Fibroblast of peridontal ligament (primary cell): ENCODE results near the gene SLX9.
"Not testable (repeated sequence)": the region's sequence is repeated elsewhere in the genome, so short reads cannot be mapped to it uniquely, and the experiment has no call there.

Experiments
- DNase-seq: peaks from one replicate; pipeline ENCODE4 v3.0.0-alpha.2; 2010; ENCODE audit errors: extremely low read depth

Gene SLX9

DNA sequence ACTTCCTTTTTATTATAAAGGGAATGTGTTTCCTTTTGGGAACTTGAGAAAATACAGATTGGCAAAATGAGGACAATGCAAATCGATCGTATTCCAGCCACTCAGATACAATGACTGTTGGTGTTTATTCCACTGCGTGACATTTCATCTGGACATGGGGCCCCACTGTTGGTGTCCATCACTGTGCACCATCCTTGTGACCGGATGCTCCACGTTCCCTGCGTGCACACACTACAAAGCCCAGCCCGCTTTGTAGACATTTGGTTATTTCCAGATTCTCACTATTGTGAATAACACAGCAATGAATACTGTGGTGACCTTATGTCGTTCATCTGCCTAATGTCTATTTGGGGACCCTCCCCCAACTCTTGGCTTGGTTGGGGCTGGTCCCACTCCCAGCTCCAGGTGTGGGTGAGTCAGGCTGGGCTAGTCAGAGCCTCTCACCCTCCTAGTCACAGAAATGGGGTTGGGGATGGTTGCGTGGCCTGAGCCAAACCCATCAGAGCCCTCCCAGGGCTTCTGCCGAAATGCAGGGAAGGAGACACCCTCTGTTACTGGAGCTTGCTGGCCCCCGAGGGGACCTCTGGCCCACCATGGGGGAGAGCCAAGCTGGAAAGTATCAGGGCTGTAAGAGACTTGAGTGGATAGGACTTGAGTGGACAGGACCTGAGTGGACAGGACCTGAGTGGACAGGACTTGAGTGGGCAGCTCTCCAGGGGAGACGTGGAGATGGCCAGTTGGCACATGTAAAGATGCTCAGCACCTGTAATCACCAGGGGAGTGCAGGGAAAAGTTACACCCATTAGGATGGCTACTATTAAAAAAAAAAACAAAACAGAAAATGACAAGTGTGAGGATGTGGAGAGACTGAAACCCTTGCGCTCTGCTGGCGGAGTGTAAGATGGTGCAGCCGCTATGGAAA, 77.5 kb downstream of the SLX9 start:
- DNase-seq: no peak

DNA sequence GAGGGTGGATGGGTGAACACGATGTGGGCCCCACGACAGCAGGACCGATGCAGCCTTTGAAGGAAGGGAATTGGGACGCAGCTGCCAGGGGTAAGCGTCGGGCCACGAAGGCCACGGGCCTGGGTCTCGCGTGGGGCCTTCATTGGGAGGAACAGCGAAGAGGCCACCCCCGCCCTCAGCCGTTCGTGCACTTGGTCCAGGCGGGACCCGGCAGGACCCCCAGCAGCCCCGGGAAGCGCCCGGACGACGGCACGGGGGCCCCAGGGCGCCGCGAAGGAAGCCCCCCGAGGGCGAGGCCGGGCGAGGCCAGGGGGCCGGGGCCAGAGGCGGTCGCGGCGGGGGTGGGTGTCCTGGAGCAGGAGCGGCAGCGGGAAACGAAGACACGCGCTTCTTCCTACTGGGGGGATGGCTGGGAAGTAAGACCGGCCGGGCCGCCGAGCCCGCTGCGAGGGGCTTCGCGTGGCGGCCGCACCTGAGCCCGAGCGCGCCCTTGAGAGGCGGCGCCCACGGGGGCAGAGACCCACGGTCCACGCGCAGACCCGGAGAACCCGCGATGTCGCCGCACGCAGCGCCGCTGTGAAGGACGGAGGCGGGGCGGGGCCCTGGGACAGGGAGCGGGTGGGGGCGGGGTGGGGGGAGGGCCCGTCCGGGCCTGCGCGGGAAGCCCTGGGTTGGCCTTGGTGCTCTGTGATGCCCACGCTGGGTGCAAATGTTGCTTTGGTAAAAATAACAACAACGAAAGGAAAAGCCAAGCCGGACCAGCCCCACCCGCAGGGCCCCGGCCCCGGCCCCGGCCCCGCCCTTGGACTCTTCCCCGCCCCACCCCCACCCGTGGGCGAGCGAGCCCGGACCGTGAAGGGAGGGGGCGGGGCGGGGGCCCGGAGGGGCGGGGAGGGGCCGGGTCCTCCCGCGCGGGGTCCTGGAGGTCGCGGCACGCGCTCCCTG, 78.6 kb downstream of the SLX9 start:
- no peak for DNase-seq

DNA sequence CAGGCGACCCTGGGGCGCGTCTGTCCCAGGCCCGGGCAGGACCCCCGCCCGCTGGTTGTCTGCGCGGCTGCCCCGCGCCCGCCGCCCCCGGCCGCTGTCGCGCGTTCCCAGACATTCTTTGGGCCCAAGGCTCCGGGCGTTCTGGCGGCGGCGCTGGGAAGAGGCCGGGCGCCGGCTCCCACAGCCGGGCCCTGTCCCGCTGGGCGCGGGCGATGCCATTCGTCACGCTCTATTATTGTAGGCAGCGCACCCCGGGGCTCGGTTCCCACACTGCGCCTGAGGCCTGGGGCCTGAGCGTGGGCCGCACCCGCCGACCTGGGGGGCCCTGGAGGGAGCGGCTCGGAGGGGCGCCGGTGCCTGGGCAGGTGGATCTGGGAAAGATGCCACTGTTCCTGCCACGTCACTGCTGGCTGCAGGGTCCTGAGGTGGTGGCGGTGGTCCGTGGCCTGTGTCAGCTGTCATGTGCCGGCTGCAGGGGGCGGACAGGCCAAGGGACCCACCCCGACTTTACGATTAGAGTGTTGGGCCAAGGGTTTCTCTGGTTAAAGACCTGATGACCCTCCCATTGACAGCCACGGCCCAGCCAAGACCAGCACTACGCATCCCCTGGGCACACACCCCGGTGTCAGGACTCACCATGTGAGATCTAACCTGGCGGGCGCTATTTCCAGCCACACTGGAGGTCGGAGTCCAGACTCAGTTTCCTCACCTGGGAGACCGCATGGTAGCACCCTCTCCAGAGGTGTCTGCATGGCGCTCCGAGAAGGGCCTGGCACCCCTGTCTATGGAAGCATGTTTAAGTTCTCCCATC, 79.5 kb downstream of the SLX9 start:
- no peak for DNase-seq

DNA sequence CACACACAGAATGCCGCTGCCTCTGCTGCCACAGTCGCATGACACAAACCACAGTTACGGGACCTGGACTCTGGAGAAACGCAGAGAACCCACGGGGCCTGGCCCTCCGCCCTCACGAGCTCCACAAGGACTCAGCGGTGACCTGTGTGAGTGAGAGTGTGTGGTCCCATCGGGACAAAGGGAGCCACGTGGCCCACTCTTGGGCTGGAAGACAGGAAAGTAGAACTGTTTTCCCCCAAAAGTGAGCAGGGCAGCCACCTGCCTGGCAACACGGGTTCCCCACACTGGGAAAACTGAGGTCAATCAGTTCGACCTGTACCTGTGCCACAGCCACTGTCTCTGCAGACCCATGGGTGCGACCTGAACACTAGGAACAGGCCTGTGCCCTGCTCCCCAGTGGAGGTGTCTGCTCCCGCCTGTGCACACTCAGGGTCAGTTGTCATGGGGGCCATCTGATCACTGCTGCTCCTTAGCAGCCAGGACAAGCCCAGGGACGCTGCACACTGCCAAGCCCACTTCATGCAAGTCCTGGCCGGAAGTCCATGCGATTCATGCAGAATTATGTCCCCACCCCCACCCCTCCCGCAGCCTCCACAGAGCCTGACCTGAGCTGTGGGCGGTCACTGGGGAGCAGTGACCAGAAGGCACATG, 80.2 kb downstream of the SLX9 start:
- DNase-seq: no peak

DNA sequence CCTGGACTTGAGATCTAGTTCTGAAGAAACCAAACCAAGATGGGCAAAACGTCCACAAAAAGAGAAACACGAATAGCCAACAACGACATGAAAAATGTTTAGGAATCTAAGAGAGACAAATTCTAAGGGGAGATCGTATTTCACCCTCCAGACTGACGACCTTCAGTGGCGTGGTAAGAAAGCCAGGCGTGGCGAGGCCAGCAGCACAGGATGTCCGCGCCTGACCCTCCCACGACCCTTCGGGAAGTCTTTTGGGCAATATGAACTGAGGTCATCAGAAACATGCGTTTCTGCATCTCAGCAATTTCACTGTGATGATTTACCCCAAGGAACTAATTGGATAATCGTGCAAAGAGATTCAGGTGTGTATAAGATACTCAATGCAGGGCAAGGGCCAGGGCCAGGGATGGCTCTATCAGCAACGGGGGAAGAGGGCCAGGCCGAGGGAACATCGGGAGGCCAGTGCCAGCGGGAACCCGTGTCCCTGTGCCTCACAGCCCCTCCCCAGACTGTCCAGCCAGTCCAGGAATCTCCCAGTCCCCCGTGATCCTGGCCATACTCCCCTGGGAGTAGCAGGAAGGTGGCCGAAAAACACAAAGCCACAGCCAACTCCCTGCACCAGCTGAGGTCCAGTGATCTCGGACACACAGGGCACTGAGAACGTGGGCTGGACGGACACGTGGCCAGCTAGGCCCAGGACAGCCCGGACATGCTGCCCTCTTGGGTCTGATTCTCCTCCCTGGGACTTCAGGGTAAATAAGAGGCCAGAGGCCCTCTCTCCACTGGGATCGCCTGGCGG, 81.0 kb downstream of the SLX9 start:
- no peak for DNase-seq

DNA sequence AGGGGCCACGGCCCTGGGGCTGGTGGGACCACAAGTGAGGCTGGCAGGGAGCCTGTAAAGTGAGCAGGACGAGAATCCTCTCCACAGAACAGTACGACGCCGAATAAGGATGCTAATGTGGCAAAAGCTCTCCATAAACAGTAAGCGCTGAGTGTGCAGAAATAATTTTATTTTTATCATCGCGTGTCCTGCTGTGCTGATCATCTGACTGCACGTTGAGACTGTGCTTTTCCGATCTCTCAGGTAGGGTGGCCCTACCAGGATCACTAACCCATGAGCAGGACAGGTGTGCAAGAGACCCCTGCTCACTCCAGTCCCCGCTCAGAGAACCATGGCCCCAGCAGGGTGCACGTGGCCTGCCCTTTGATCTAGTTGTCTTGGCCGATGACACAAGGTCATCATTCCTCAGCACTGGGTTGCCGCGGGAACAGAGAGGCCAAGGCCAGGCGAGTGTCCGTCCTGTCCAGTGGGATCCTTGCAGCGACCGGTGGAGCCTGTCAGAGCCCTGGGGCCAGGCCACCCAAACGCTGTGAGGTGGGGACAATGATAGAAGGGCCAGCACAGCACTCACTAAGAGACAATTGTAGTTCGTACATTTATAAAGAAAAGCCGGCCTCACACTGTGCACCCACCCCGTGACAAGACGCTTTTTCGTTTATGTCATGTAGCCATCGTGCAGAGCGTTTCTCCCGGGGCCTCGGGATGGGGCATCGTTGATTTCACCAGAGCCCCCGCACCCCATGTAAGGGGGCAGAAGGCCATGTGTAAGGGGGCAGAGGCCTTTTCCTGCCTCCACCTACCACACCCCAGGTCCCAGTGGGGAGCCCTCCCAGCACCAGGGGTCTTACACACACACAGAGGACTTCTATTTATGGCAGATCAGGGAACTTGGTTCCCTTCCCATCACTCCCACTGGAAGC, 81.9 kb downstream of the SLX9 start:
- DNase-seq: no peak

DNA sequence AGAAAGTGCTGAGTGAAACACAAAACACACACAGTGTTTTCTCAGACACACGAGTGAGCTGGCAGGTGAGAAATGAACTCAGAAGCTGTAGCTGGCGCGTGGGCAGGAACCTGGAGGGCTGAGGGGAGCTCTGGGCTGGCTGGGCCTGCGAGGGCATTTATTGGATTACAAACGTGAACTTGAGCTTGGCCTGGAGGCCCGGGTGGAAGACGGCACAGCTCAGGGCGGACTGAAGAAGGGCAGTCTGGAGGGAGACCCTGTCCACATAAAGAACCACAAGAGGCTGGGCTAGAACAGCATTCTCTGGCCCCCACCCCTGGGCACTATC, 82.5 kb downstream of the SLX9 start:
- DNase-seq: no peak

DNA sequence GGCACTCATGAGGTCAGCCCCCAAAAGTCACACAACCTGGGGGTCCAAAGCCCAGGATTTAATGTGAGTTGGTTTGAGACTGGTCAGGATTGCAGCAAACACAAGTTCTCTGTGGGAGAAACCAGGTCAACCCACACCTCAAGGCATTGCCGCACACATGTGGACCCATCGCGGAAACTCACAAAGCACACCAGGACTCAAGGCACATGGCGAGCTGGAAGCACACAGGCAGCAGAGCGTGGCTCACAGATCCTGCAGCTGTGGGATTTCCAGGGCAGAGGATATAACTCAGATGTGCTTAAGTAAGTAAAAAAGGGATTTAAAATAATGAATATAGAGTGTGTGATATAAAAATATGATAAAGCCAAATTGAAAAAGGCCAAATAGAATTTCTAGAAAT, 82.9 kb downstream of the SLX9 start:
- DNase-seq: no peak

DNA sequence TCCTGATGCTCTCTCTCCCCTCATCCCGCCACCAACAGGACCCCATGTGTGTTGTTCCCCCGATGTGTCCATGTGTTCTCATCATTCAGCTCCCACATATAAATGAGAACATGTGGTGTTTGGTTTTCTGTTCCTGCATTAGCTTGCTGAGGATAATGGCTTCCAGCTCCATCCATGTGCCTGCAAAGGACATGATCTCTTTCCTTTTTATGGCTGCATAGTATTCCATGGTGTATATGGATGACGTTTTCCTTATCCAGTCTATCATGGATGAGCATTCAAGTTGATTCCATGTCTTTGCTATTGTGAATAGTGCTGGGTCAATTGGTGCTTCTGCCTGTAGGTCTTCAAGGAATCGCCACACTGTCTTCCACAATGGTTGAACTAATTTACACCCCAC, 84.7 kb downstream of the SLX9 start:
- not testable (repeated sequence) for DNase-seq

DNA sequence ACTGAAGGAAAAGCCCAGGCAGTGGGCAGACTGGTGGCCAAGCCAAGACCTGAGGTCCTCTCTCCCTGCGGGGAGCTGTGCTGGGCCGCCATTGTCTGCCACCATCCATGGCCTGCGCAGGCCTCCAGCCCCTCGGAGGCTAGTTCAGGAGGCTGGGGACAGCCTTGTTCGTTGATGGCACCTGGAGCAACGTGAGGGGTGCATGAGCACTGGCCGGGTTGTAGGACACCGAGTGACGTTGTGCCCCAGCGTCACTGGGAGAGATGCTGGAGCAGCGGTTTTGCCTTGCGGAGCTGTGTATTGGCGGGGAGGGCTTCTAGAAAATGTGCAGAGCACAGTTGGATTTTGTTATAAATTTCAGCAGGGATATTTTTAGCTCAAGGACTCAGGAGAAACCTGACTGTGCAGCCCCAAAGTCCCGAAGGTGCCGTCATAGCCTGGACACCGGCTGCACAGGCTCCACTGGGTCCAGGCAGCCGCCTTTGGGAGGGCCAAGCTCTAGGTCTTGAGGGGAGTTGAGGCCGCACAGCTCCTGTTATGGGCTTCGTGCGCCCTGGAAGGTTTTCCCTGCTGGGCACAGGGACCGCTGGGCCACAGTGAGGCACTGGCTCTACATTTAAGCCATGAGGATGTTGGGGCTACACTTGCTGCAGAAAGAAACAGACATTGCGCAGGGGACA, 86.4 kb downstream of the SLX9 start:
- DNase-seq: no peak
